Right kidney (tissue), 1 donor: ENCODE results near the gene ARGFX.
"Not testable (repeated sequence)": the region's sequence is repeated elsewhere in the genome, so short reads cannot be mapped to it uniquely, and the experiment has no call there.

Experiments used
- DNase-seq: peaks from one replicate; pipeline ENCODE4 v3.0.0-alpha.2; 2016

ARGFX gene

GRCh38 chr3:121599900-121600299, 32.2 kb downstream of the ARGFX start:
- not testable (repeated sequence) for DNase-seq

GRCh38 chr3:121601212-121601812, 33.6 kb downstream of the ARGFX start:
- DNase-seq: no peak

- DNase-seq: no peak
Measured at GRCh38 chr3:121604759-121605158, 37.0 kb downstream of the ARGFX start.

GRCh38 chr3:121606106-121606505, 38.4 kb downstream of the ARGFX start:
- no peak for DNase-seq
